Adipocyte (in vitro differentiated cells): ENCODE data around the gene SVOPL.

Experiments used
- DNase-seq: peaks from one replicate; pipeline ENCODE4 v3.0.0-alpha.2; 2015; ENCODE audit warnings: low read depth
- H3K27me3 ChIP-seq: replicated peaks from 2 replicates; pipeline ENCODE4 v1.7.0; 2013; ENCODE audit warnings: mild to moderate bottlenecking, low read length, moderate library complexity; ENCODE audit not compliant: control insufficient read depth, insufficient read depth
- H3K36me3 ChIP-seq: 2 replicates; pipeline ENCODE4 v1.7.0; 2013; ENCODE audit warnings: low read length, mild to moderate bottlenecking, moderate library complexity; ENCODE audit not compliant: control insufficient read depth, insufficient read depth, severe bottlenecking
- H3K4me1 ChIP-seq: 2 replicates; pipeline ENCODE4 v1.7.0; 2013; ENCODE audit warnings: mild to moderate bottlenecking, low read length, moderate library complexity; ENCODE audit not compliant: control insufficient read depth, insufficient read depth
- H3K4me3 ChIP-seq: 2 replicates; pipeline ENCODE4 v1.7.0; 2013; ENCODE audit warnings: mild to moderate bottlenecking, low read length, moderate library complexity
- H3K9ac ChIP-seq: 2 replicates; pipeline ENCODE4 v1.7.0; 2013; ENCODE audit warnings: mild to moderate bottlenecking, low read length, moderate library complexity
- H3K9me3 ChIP-seq: 2 replicates; pipeline ENCODE4 v1.7.0; 2013; ENCODE audit warnings: mild to moderate bottlenecking, low read length, moderate library complexity; ENCODE audit not compliant: control insufficient read depth

The SVOPL gene

DNA sequence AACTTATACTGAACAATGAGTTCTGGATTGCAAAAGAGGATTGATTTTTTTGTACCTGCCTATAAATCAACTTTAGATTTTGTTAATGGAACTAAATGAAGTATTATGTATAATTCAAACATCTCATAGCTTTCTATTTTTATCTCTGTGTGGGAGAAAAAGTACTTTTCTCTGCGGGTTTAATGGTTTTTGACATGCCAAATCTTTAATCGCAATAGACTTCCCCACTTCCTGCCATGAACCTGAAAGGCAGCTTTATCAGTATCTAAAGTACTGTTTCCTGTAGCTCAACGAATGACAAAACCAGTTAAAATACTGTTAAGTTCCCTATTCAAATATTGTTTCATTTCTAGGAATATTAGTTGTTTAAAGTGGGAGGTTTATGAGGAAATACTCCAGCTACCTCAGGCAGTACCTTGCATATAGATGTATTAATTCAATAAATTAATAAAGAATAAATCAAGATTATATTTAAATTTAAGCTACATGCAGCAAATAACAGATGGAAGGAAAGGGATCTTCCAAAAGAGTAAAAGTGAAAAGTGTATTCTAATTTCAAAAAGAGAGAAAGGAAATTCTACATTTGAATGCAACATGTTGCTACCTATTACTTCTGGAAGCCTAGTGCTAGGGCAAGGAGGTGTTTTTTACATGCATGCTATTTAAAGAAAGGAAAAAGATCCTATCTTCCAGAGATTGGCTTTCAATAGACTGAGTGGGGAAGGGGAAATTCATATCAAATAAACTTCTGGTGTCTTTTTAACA is 75.9 kb downstream of the SVOPL start:
- H3K27me3 ChIP-seq = no peaks in the 10 kb centered on the region
- no peak for DNase-seq
- H3K36me3 ChIP-seq = no peaks in the 10 kb centered on the region
- peaks cover 2% of the 10 kb centered on the region for H3K9me3 ChIP-seq
- H3K4me1 ChIP-seq = no peaks in the 10 kb centered on the region
- H3K4me3 ChIP-seq = no peak overlapping the region
- H3K9ac ChIP-seq = no peak overlapping the region

- H3K4me1 ChIP-seq = no peaks in the 10 kb centered on the region
- no peak for DNase-seq
- no peaks in the 10 kb centered on the region for H3K36me3 ChIP-seq
- H3K27me3 ChIP-seq = no peaks in the 10 kb centered on the region
- H3K9ac ChIP-seq = no peak overlapping the region
- no peak overlapping the region for H3K4me3 ChIP-seq
- H3K9me3 ChIP-seq = no peaks in the 10 kb centered on the region
Observed at GRCh38 chr7:138622841-138623240, 78.3 kb downstream of the SVOPL start.

DNA sequence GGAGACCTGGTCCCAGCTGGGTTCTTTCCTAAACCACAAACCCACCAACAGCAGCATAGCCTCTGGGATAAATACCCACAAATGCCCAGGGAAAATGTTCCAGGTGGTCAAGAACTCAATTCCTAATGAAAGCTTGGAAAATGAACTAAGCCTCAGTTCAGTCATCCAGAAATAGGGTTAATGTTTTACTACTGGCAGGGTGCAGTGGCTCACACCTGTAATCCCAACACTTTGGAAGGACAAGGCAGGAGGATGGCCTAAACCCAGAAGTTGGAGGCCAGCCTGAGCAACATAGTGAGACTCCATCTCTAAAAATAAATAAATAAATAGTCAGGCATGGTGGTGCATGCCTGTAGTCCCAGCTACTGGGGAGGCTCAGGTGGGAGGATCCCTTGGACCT is 82.2 kb downstream of the SVOPL start:
- no peaks in the 10 kb centered on the region for H3K9me3 ChIP-seq
- no peak for DNase-seq
- no peaks in the 10 kb centered on the region for H3K36me3 ChIP-seq
- no peaks in the 10 kb centered on the region for H3K27me3 ChIP-seq
- H3K9ac ChIP-seq = no peak overlapping the region
- H3K4me1 ChIP-seq = no peaks in the 10 kb centered on the region
- H3K4me3 ChIP-seq = no peak overlapping the region

GRCh38 chr7:138618506-138618905 is 82.7 kb downstream of the SVOPL start:
- Histone ChIP-seq H3K27me3 (no peaks in the 10 kb centered on the region), H3K9ac (no peak overlapping the region), H3K36me3 (no peaks in the 10 kb centered on the region), H3K4me1 (no peaks in the 10 kb centered on the region), H3K4me3 (no peak overlapping the region), H3K9me3 (no peaks in the 10 kb centered on the region)
- DNase-seq = no peak

GRCh38 chr7:138616085-138616484 is 85.1 kb downstream of the SVOPL start:
- no peak overlapping the region for H3K9ac ChIP-seq
- H3K9me3 ChIP-seq = no peaks in the 10 kb centered on the region
- no peaks in the 10 kb centered on the region for H3K4me1 ChIP-seq
- DNase-seq = no peak
- no peaks in the 10 kb centered on the region for H3K36me3 ChIP-seq
- H3K4me3 ChIP-seq = no peak overlapping the region
- no peaks in the 10 kb centered on the region for H3K27me3 ChIP-seq

- no peaks in the 10 kb centered on the region for H3K4me1 ChIP-seq
- H3K4me3 ChIP-seq = no peak overlapping the region
- H3K27me3 ChIP-seq = no peaks in the 10 kb centered on the region
- H3K9ac ChIP-seq = no peak overlapping the region
- H3K9me3 ChIP-seq = no peaks in the 10 kb centered on the region
- H3K36me3 ChIP-seq = no peaks in the 10 kb centered on the region
- no peak for DNase-seq
Observed at GRCh38 chr7:138613630-138614029, 87.5 kb downstream of the SVOPL start.

DNA sequence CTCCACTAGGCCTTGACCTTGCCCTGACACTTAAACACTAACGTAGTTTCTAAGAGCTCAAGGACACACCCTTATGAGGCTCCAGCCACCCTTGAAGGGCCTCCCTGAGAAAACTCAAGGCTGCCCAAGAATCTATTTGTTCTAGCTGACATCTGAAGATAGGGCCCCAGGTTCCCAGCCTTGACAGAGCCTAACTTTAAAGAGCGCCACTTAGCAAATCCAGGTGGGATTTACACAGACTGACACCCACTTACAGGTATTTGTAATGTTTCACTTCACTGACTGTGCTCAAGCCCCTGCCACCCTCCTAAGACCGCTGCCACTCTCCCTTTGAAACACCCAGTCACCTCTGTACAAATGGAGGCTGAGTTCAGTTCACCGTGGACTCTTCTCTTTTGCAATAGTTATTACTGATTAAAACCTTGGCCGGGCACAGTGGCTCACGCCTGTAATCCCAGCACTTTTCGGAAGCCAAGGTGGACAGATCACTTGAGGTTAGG is 90.4 kb downstream of the SVOPL start:
- Histone ChIP-seq H3K9ac (no peak overlapping the region), H3K9me3 (no peaks in the 10 kb centered on the region), H3K4me3 (no peak overlapping the region), H3K27me3 (no peaks in the 10 kb centered on the region), H3K4me1 (no peaks in the 10 kb centered on the region), H3K36me3 (no peaks in the 10 kb centered on the region)
- no peak for DNase-seq

GRCh38 chr7:138608275-138608674 is 92.9 kb downstream of the SVOPL start:
- H3K27me3 ChIP-seq = no peaks in the 10 kb centered on the region
- DNase-seq = peak; percentile 8

GRCh38 chr7:138607216-138608126 is 93.7 kb downstream of the SVOPL start:
- H3K9me3 ChIP-seq = no peaks in the 10 kb centered on the region
- H3K27me3 ChIP-seq = no peaks in the 10 kb centered on the region
- no peak overlapping the region for H3K4me3 ChIP-seq
- no peak overlapping the region for H3K9ac ChIP-seq
- no peaks in the 10 kb centered on the region for H3K36me3 ChIP-seq
- H3K4me1 ChIP-seq = no peaks in the 10 kb centered on the region
- DNase-seq = no peak

More at GRCh38 chr7:138608275-138608674, 92.9 kb downstream of the SVOPL start:
- no peaks in the 10 kb centered on the region for H3K9me3 ChIP-seq
- no peak overlapping the region for H3K4me3 ChIP-seq
- no peaks in the 10 kb centered on the region for H3K4me1 ChIP-seq
- no peaks in the 10 kb centered on the region for H3K36me3 ChIP-seq
- no peak overlapping the region for H3K9ac ChIP-seq

DNA sequence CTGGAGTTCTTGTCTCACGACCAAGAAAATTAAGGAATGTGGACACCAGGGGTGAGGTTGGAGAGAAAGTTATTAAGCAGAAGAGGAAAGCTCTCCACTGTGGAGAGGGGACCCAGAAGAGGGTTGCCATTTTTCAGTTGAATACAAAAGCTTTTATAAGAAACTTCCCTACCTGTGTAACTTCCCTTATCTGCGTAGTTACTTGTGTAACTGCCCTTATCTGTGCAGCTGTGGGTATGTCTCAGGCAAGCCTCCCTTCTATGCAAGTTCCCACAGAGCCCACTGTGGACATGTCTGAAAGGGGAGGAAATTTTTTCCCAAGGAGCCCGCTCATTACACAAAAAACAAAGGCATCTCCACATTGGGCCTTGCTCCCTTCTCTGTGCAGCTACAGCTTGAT is 94.9 kb downstream of the SVOPL start:
- H3K9ac ChIP-seq = no peak overlapping the region
- no peaks in the 10 kb centered on the region for H3K27me3 ChIP-seq
- no peak for DNase-seq
- no peaks in the 10 kb centered on the region for H3K4me1 ChIP-seq
- H3K36me3 ChIP-seq = no peaks in the 10 kb centered on the region
- no peak overlapping the region for H3K4me3 ChIP-seq
- no peaks in the 10 kb centered on the region for H3K9me3 ChIP-seq

DNA sequence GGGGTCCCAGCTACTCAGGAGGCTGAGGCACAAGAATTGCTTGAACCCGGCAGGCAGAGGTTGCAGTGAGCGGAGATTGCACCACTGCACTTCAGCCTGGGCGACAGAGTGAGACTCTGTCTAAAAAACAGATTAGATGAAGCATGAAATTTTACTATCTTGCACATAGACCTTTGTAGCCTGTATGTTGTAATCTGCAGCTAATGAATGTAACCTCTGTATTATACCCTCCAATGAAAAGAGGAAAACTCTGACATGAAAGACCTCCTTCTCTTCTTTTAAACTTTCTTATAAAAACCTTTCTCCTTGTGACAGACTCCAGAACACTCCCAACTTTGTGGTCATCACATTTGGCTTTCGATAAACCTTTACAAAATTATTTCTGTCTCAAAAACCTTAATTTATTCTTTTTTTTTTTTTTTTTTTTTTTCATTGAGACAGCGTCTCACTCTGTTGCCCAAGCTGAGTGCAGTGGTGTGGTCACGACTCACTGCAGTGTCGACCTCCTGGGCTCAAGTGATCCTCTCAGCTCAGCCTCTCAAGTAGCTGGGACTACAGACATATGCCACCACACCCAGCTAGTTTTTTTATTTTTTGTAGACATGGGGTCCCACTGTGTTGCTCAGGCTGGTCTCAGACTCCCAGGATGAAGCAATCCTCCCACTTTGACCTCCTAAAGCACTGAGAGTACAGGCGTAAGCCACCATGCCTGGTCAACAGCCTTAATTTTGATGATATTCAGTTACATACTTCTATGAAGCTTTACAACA is 97.4 kb downstream of the SVOPL start:
- H3K36me3 ChIP-seq = no peaks in the 10 kb centered on the region
- no peaks in the 10 kb centered on the region for H3K9me3 ChIP-seq
- H3K4me1 ChIP-seq = no peaks in the 10 kb centered on the region
- no peaks in the 10 kb centered on the region for H3K27me3 ChIP-seq
- H3K9ac ChIP-seq = no peak overlapping the region
- H3K4me3 ChIP-seq = no peak overlapping the region
- no peak for DNase-seq
